SKM-1 (cell line): ENCODE measurements around the gene ADPRH.
"Not testable (repeated sequence)": the region's sequence is repeated elsewhere in the genome, so short reads cannot be mapped to it uniquely, and the experiment has no call there.

ENCODE experiments used
- DNase-seq: peaks from one replicate; lab custom pipeline; 2025; ENCODE audit not compliant: unreplicated experiment; lab: John Stamatoyannopoulos, UW

Gene ADPRH

DNA sequence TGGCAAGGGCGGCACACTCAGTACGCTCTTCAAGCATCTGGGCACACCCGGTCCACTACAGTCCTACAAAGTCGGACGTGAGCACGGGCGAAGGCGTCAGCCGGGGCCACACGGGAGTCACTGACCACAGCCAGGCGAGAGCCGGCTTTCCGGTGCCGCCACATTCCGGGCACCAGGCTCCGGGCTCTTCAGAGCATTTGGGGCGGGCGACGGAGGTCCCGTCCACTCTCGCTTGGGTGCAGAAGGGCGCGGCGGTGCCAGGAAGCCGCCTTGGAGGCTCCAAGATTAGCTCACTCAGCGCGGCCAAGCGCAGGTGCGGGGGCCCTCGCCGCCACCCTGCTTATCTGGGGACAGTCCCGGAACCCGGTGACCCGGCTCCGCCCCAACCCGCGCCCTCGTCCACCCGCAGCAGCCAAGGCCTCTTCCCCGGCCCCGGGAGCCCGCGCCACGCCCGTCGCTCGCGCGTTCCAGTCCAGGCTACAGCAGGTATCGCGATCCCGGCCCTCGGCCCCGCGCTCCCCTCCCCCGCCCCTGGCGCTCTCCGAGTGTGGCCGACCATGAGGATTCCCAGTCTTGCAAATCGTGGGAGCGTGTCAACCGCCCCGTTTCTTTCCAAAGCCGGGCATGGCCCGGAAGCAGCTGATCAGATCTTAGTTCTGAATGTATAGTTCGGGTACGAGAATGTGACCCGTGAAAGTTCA is at the start of gene ADPRH:
TSS of gene ADPRH (plus strand) at position 127 of the 701 bp plus-strand sequence. CDS start 2,678 bp downstream, outside the sequence.
- no peak for DNase-seq

DNA sequence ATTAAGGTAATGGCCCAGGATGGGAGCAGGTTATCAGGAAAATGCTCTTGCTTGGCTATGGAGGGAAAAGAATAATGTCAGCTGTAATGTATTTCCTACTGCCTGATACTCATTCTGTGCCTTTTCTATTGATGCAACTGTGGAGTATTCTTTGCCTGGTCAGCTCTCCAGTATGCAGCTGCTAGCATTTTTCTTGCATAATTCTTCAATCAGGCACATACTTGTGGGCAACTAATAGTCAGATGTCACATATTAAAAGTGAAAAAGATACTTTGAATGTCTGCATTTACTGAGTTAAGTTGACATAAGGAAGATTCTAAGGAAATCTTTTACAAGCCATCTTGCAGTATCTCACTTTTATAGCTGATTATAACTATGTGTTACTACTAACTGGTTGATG is 49.4 kb upstream of the ADPRH start:
- no peak for DNase-seq

DNA sequence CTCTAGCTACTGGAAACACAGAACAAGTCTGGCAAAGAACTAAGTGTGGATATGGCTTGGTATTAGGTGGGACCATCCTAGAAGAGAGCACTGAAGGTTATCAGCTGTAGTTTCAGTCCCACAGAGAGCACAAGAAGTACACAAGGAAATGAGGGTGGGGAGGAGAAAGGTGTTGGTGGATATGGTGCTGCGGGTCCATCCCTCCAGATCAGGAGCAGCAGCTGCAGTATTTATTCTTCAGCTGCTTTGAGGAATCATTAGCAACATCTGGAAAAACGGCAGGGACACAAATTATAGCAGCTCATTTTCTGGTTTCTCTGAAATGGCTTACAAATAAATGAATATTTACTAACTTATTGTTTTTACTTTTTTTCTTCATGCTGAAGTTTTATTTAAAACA is 48.8 kb upstream of the ADPRH start:
- no peak for DNase-seq

DNA sequence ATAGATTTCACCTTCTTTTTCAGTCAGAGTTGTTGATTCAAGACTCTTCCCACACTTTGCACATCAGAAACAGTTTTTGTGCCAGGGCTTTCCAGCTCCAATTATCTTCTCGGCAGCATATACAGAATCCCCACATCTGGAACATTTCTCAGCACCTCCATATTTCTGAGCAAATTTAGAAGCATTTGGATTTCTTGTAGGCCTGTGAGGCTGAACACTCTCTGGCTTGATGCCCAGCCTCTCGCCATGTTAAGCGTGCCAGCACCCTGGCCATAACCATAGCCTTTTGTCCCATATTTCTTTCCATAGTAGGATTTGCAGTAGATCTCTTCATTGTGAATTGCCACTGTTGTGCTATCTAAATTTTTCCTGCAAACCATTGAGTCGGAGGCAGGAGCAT is 48.1 kb upstream of the ADPRH start:
- DNase-seq, result no peak

DNA sequence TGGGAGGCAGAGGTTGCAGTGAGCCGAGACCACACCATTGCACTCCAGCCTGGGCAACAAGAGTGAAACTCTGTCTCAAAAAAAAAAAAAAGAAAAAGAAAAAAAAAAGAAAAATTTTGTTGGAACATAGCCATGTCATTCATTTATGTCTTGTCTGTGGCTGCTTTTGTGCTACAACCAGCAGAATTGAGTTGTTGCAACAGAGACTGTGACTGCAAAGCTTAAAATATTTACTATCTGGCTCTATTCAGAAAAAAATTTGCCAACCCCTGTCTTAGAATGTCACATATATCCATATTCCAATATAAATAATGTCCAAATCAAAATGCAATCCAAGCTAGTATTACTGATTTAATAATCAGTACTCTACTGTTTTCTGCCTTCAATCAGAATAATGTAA is 45.0 kb upstream of the ADPRH start:
- no peak for DNase-seq

DNA sequence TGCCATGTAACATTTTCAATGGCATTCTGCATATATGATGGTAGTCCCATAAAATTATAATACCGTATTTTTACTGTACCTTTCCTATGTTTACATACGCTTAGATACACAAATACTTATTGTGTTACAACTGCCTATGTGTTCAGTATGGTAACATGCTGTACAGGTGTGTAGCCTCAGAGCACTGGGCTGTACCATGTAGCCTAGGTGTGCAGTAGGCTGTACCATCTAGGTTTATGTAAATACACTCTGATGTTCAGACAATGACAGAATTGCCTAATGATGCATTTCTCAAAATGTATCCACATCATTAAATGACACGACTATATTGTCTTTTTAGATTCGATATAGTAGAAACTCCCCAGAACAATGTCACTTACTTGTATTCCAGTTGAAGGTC is 42.5 kb upstream of the ADPRH start:
- no peak for DNase-seq

DNA sequence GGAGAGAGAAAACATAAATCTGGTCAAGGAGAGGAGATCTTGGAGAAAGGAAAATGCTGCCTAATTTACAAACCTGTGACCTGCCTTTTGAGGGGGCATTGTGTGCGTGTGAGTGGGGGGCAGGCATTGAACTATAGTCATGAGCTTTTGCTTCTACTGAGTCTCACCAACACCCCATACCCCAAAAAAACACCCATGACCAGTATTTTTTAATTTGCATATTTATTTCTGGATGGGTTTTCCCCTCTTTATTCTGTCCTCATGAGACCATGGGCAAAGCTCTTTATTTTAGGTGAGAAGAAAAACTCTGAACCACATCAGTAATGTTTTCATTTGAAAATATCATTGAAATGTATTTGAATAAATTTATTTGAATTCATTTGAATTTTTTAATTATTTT is 40.5 kb upstream of the ADPRH start:
- DNase-seq, result no peak

DNA sequence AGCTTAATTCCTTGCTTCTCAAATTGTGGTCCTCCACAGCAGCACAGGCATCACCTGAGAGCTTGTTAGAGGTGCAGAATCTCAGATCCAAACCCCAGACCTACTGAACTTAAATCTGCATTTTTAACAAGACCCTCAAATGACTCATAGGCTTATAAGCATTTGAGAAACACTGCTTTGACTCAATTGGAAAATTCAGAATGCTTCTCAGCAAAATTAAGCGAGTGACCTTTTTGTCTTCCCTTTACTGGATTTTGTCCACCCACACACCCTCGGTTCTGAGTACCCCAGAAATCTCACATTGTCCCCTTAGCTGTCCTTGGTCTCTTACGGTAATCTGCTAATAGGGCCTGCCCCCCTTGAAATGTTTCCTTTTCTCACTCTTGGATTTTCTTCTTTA is 37.7 kb upstream of the ADPRH start:
- no peak for DNase-seq

DNA sequence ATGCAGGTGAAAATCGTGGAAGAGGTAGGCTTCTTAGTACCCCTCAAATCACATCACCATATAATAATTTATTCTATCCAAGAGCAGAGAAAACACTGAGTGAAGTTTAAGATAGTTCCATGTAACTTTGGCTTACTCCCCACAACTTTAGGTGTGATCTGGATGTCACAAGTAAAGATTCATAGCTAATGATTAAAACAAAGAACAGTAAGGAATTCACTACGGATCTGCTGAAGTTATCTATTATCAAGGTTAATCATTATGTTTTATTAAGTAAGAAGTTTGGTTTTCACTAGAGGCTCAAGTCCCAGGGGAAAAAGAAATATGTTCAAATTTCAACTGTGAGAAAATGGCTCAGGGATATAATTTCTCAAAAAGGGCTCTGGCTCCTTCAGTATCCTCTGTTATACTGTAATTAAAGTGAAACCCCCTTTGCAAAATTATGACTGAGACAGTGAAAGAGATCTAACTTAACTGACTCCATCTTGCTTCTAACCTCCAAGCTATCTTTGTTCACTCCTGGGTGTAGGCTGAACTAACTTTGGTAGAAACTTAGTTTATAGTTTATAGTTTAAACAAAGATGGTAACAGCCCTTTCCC is 37.0 kb upstream of the ADPRH start:
- DNase-seq, result no peak

DNA sequence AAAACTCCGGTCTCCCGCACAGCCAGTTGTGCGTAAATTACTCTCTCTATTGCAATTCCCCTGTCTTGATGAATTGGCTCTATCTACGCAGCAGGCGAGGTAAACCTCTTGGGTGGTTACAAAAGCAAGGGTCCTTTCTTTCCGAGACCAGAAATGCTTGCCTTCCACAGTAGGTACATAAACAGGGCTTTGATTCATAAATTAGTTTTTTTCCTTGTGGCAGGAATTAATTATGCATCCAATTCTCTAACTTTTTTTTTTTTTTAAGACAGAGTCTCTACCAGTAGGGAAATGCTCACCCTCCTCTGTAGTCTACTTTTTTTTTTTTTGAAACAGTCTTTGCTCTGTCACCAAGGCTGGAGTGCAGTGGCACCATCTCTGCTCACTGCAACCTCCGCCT is 36.1 kb upstream of the ADPRH start:
- no peak for DNase-seq

DNA sequence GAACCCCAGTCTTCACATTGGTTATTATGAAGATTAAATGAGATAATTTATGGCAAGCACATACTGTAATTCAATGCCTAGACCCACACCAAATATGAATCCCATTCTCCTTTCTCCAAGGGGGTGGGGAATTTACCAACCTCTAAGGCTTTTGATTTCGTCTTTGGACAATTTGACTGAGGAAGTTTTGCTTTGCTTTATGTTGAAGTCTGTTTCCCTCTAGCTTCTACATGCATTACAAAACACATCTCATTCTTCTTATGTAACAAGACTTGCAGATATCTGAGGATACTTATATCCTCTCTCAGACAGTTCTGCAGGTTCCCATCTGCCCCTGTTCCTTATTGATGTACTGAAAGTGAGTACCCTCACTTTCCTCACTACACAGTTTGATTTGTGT is 32.1 kb upstream of the ADPRH start:
- no peak for DNase-seq

DNA sequence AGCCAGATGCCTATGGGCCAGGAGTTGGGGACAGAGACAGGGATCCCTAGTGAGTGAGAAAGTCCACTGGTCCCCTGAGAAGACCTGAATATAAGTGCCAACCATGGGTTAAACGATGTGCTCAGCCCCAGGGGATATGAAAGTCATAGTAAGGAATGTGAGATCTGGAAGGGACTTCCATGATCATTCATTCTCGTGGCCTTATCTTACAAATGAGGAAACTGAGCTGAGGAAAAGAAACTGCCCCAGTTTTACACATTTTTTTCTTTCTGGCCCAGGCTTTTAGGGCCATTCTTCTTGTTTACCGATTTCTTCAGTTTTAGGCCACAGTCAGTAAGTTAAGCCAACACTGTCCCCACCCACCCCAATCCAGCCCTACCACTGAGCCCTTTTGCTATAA is 31.0 kb upstream of the ADPRH start:
- DNase-seq, result no peak

DNA sequence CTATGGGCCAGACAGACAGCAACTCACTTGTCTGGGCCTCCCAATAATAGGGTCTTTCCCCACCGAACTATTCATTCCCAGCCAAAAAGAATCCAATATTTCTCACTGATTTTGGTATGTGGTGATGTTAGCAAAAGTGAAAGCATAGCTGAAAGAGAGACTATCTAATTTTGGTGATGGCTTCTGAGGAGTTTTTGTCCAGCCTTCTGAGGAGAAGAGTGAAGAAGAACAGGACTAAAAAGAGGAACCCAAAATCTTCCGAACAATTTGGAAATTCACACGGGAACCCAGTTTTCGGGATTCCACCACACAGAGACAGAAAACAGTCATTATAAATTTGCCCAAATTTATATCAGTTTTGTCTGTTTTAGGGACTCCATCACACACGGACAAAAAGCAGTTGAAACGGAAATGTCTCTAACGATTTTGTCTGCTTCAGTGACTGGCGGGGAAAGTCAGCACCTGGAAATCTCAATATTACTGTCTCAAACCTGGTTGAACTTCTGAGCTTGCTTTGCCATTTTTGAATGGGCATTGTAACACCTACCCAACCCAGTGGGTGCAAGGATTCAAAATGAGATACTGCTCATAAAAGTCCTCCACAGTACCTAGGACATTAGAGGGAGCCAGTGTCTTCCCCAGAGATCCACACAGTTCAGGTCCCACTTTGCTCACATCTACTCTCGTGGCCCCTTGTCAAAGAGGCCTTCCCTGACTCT is 28.9 kb upstream of the ADPRH start:
- no peak for DNase-seq

DNA sequence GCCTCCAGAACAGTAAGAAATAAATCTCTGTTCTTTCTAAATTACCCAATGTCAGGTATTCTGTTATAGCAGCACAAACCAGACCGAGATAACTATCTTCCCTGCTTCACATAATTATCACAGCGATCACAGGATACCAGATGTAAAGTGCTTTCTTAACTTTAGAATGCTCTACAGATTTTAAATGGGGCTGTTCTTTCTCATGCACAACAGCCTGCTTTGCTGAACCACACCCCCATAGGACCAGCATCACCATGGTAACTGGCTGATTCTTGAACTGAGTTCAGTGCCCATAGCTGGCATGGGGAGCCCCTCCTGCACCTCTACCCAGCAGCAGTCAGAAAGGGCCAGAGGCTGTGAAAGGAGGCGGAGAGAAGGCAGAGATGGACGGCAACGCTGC is 27.7 kb upstream of the ADPRH start:
- no peak for DNase-seq

DNA sequence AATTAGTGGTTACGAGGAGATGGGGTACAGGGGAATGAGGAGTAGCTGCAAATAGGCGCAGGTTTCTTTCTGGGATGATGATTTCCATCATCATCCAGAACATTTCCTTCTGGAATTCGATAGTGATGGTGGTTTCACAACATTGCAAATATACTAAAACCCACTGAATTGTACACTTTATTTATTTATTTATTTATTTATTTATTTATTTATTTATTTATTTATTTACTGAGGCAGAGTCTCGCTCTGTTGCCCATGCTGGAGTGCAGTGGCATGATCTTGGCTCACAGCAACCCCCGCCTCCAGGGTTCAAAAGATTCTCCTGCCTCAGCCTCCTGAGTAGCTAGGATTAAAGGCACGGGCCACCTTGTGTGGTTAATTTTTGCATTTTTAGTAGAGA is 26.4 kb upstream of the ADPRH start:
- DNase-seq, result not testable (repeated sequence)

DNA sequence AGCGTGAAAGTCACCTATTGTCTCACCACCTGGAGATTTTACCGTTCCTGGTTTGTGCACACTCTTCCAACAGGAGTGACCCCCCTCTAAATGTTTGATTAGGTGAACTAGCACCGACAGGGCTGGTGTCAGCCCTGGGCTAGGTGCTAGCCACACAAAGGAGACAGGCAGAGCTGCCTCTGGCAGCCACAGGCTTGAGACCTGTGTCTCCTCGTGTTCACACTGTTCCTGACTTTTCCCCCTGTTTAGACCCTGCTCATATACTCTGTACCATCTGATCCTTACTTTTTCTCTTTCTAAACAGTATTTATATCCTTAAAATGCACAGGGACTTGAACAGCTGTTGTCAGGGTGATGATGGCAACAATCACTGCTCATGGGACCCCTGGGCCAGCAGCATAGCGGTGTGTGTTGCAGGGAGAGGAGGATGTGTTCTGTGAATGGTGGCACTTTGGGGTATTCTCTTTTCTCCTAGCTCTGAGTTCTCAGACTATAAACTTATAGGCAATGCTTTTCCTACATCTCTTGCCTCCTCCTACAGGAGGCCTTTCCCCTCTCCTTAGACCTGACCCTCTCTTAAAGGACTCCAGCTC is 25.4 kb upstream of the ADPRH start:
- no peak for DNase-seq

DNA sequence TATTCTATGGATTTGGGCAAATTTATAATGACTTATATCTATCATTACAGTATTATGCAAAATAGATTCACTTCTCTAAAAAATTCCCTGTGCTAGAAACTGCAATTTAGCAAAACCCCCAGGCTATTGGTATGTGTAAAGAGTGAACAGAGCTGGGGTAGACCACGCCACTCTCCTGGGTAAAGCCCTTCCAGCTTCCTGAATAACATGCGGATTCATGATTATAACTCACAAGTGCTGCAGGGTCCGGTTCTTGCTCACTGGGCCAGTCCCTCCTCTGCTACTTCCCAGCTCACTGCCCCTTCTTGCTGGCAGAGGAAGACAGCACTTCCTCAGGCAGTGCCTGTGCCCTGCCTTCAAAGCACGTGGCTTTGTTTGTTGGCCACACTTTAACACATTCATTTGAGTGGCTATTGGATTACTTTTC is 24.0 kb upstream of the ADPRH start:
- no peak for DNase-seq

DNA sequence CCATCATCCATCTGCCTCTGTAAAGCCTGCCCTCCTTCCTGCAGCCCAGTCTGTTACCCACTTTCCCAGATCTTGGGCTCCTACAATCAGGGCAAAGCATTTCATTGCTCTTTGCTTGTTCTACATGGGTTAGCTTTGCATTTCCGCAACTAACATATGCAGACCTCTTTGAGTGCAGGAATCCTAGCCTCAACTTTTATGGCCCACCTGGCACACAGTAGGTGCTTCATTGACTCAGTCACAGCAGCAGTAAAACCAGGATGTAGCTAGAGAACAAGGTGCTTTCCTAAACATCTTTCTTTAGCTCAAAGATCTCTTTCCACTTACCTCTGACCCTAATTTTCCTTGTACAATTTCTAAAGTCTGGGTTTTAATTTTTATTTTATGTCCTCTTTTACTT is 23.4 kb upstream of the ADPRH start:
- no peak for DNase-seq

DNA sequence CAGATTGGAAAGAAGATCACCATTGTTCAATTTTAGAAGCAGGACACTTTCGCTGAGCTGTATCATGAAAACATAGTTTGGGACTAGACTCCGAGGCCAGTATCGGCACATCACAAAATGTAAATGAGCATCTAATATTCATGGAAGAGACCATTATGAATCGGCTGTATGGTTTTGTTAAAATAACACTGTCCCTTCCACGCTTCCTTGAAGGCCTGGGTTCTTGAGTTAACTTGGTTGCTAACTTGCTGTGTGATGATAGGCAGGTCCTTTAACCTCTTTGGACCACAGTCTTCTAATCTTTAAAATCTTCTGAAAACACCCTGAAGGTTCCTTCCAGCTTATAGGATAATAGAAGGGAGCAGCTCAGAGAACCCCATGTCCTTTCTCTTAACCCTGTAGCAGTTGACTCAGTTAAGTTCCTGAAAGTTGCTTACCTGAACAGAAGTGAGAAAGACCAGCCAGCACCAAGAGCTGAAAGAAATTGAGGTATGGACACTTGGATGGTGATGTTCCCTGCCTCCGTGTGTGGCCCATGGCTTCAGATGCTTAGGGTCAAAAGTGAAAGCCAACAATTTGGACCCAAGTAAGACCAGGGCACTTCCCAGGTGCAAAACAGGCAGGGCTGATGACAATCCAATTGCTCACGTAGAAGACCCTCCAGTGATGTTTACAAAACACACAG is 22.0 kb upstream of the ADPRH start:
- DNase-seq, result no peak

DNA sequence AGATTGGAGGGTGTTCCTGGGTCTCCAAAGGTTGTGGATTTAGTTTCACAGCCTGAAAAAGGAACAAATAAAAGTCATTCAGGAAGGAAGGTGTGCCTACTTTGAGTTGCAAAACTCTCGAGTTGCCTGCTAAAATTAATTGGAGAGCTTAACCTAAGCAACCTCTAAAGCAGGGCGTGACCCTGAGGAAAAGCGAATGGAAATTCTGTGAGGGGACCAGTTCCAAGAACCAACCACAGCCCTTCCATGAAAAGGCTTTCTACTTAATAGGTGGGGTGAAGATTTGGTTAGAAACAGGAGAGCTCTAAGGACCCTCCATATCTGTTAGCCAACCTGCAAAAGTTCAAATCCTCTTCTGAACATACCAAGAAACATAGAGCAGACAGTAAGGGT is 21.4 kb upstream of the ADPRH start:
- DNase-seq, result no peak

DNA sequence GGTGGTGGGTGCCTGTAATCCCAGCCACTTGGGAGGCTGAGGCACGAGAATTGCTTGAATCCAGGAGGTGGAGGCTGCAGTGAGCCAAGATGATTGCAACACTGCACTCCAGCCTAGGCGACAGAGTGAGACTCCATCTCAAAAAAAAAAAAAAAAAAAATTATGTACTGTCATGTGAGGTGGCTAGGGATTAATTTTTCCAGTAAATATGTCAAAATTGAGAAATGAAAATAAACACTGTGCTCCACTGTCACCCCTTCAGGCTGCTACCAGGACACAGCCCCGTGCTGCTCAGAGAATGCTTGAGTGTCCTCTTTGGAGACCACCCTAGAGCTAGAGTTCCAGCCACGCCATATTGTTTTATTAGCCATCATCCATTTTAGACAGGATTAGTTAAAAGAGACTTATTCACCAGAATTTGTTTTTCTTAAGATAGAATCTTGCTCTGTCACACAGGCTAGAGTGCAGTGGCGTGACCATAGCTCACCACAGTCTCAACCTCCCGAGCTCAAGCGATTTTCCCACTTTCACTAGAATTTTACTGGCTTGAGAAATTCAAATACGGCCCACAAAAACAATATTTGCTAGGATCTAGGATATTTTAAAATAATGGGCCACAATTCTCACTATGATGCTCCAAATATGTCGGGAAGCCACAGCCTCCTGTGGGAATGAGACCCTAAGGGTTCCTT is 20.5 kb upstream of the ADPRH start:
- DNase-seq, result no peak
